Sigmoid colon (tissue), 7 donors: ENCODE results near the gene PGAP1. TPM values are rescaled to one million over a fixed set of nuclear protein-coding genes. Genes with fewer than 3 reads are reported as not detected.

Experiments used
- DNase-seq: peaks from one replicate; pipeline ENCODE4 v3.0.0-alpha.2; 2019
- H3K27ac ChIP-seq, 4 donors: fragments of 200-600 bp; sonication (generic); one replicate each; pipeline ENCODE4 v1.5.1; 2016 to 2019; ENCODE audit warnings: mild to moderate bottlenecking in 1 of 4
- H3K27me3 ChIP-seq, 3 donors: fragments of 200-600 bp; sonication (generic); one replicate each; pipeline ENCODE4 v1.5.1; 2019; ENCODE audit warnings: mild to moderate bottlenecking in 1 of 3
- H3K36me3 ChIP-seq, 4 donors: fragments of 200-600 bp; sonication (generic); one replicate each; pipeline ENCODE4 v1.5.1; 2016 to 2019
- H3K4me1 ChIP-seq, 4 donors: fragments of 200-600 bp; sonication (generic); one replicate each; pipeline ENCODE4 v1.5.1; 2017 to 2019
- H3K4me3 ChIP-seq, 4 donors: fragments of 200-600 bp; sonication (generic); one replicate each; pipeline ENCODE4 v1.5.1; 2017 to 2019; ENCODE audit warnings: mild to moderate bottlenecking in 2 of 4, moderate library complexity in 1 of 4
- H3K9me3 ChIP-seq, 4 donors: fragments of 200-600 bp in 3 of 4; sonication (generic) in 3 of 4; one replicate each; pipeline versions ENCODE4 v1.5.1 to v1.6.1; 2013 to 2019
- CTCF ChIP-seq, 4 experiments: fragments of 450-650 bp in 3 of 4; fragments of 200-600 bp in 1 of 4; IDR thresholded peaks; one replicate each; pipeline ENCODE4 v1.5.1; 2016 to 2019; ENCODE audit warnings: antibody characterized with exemption in 4 of 4, mild to moderate bottlenecking in 3 of 4, moderate library complexity in 2 of 4
- EP300 ChIP-seq, 4 donors: sonication (generic); formaldehyde crosslinking; IDR thresholded peaks; one replicate each; pipeline ENCODE4 v1.6.1; 2017; ENCODE audit warnings: antibody characterized with exemption in 4 of 4
- POLR2A ChIP-seq, 2 donors: fragments of 450-650 bp; IDR thresholded peaks; one replicate each; pipeline ENCODE4 v1.6.1; 2016; ENCODE audit warnings: antibody characterized with exemption in 2 of 2, mild to moderate bottlenecking in 2 of 2, moderate library complexity in 2 of 2
- POLR2AphosphoS5 ChIP-seq, 4 donors: sonication (generic); formaldehyde crosslinking; IDR thresholded peaks; one replicate each; pipeline ENCODE4 v1.6.1; 2017; ENCODE audit warnings: antibody characterized with exemption in 4 of 4
- WGBS, 2 donors: extraction: QIAGEN DNeasy Blood & Tissue Kit; methylation state at CpG; one replicate each; pipeline ENCODE4 v1.1.7; 2013; 5-methylcytosine and 5-hydroxymethylcytosine counted together
- intact Hi-C: fragments of 100-400 bp; cut with DNase I; formaldehyde crosslinking; loops from one replicate; pipeline ENCODE4 v1.15.1; 2023
- polyA plus RNA-seq, 3 donors: library from polyadenylated mRNA; stranded (reverse); fragments of 200-250 nt; gene quantifications; one replicate each; pipeline ENCODE4 v1.2.3, GENCODE V29; 2013
- small RNA-seq, 3 donors: library from RNA; depleted of rRNA; stranded (forward); fragments of <200 nt; gene quantifications; one replicate each; pipeline ENCODE3, GENCODE V24; 2016
- total RNA-seq, 4 donors: library from RNA; depleted of rRNA; stranded (reverse); fragments of >200 nt; gene quantifications; one replicate each; pipeline ENCODE4 v1.1.0, GENCODE V29; 2016
- donor health status: healthy with polysubstance abuse.
- donor health status: Bipolar disorder and iron deficiency.
- donor health status: healthy.

The PGAP1 gene
- total and polyA plus RNA-seq, 7 donors: 0.46 to 14.0 (median 6.6) TPM

GRCh38 chr2:196798980-196799379 lies 127.5 kb downstream of the PGAP1 start:
- H3K27me3 ChIP-seq: peaks cover 0 to 8% (median 0%) of the 10 kb centered on the region in 3 donors
- no peak for DNase-seq
- intact Hi-C loops: loop anchor here (2.0 to 10.0 kb wide), 2 partner anchors 128 to 606 kb away; partner anchors contain the start of gene PGAP1
- H3K9me3 ChIP-seq: no peaks in the 10 kb centered on the region
- peaks cover 0 to 36% (median 4%) of the 10 kb centered on the region in 4 donors for H3K36me3 ChIP-seq
- H3K27ac ChIP-seq: peak overlapping the region; percentile 76 to 82 (median 78)
- peaks cover 0 to 30% (median 15%) of the 10 kb centered on the region in 4 donors for H3K4me1 ChIP-seq
- 6% methylated on average over 10 of the region's 10 CpGs for WGBS, 2 donors
- peak overlapping the region; percentile 59 to 73 (median 70) for H3K4me3 ChIP-seq
- TF ChIP-seq POLR2A (IDR thresholded peaks at IDR 0.05): no peak
- no peak for TF ChIP-seq POLR2AphosphoS5 (IDR thresholded peaks at IDR 0.05)
- TF ChIP-seq EP300 (IDR thresholded peaks at IDR 0.05): no peak
- no peak for TF ChIP-seq CTCF (IDR thresholded peaks at IDR 0.05)

GRCh38 chr2:196792865-196793264 lies 133.6 kb downstream of the PGAP1 start:
- Histone ChIP-seq H3K4me1 (peaks cover 0 to 12% (median 5%) of the 10 kb centered on the region in 4 donors), H3K9me3 (no peaks in the 10 kb centered on the region), H3K27me3 (no peaks in the 10 kb centered on the region), H3K4me3 (no peak overlapping the region), H3K27ac (no peak overlapping the region), H3K36me3 (peaks cover 0 to 97% (median 24%) of the 10 kb centered on the region in 4 donors)
- no peak for TF ChIP-seq POLR2AphosphoS5 (IDR thresholded peaks at IDR 0.05)
- no peak for TF ChIP-seq CTCF (IDR thresholded peaks at IDR 0.05)
- no peak for TF ChIP-seq POLR2A (IDR thresholded peaks at IDR 0.05)
- no peak for TF ChIP-seq EP300 (IDR thresholded peaks at IDR 0.05)
- intact Hi-C loops: loop anchor here (10.0 kb wide), 1 partner anchor 612 kb away; no protein-coding TSS in a partner anchor
- DNase-seq: no peak
- WGBS, 2 donors: 95 to 98% methylated on average over 3 of the region's 3 CpGs

- Histone ChIP-seq H3K4me1 (no peaks in the 10 kb centered on the region), H3K9me3 (no peaks in the 10 kb centered on the region), H3K36me3 (peaks cover 12 to 96% (median 42%) of the 10 kb centered on the region in 4 donors), H3K4me3 (no peak overlapping the region), H3K27ac (no peak overlapping the region), H3K27me3 (no peaks in the 10 kb centered on the region)
- 84 to 93% methylated on average over 4 of the region's 4 CpGs for WGBS, 2 donors
- no peak for TF ChIP-seq POLR2AphosphoS5 (IDR thresholded peaks at IDR 0.05)
- no peak for TF ChIP-seq EP300 (IDR thresholded peaks at IDR 0.05)
- no peak for TF ChIP-seq CTCF (IDR thresholded peaks at IDR 0.05)
- no peak for TF ChIP-seq POLR2A (IDR thresholded peaks at IDR 0.05)
- no peak for DNase-seq
- intact Hi-C loops: no loop called here
Measured at GRCh38 chr2:196783431-196784094, 142.9 kb downstream of the PGAP1 start.

Small RNAs within 50 kb of the gene (small RNA-seq; reads per million reads assigned to genes)
- 0 reads per million in 3 donors for gene AC012486.1

Other genes starting within 250 kb of the PGAP1 start
- 10 to 100 TPM; 20.4 to 30.0 (median 28.1) TPM for gene GTF3C3, start 127.0 kb downstream of the PGAP1 start, total RNA-seq
- gene GTF3C3, start 127.0 kb downstream of the PGAP1 start, polyA plus RNA-seq: 10 to 100 TPM in 1 of 3 donors, 1 to 10 TPM in 2; 5.8 to 10.4 (median 7.2) TPM
- not detected for gene C2orf66, start 117.4 kb downstream of the PGAP1 start, total RNA-seq
- under 1 TPM in 1 of 3 donors, not detected in 2; 0.03 TPM for gene C2orf66, start 117.4 kb downstream of the PGAP1 start, polyA plus RNA-seq